ENCODE results near the gene ZNF627. TPM values are rescaled to one million over a fixed set of nuclear protein-coding genes. Genes with fewer than 3 reads are reported as not detected.
"Not testable (repeated sequence)": the region's sequence is repeated elsewhere in the genome, so short reads cannot be mapped to it uniquely, and the experiment has no call there.

ZNF627 gene
- total RNA-seq, 1 donor from 2014 or later, result 17.0 TPM

GRCh38 chr19:11596156-11596555 is 1.1 kb upstream of the ZNF627 start:
- H3K36me3 Mint-ChIP-seq (ENCODE audit: low read depth), result peaks cover 11% of the 10 kb centered on the region
- no peaks in the 10 kb centered on the region for H3K9me3 Mint-ChIP-seq

GRCh38 chr19:11598103-11598483 is 810 bp downstream of the ZNF627 start:
- ATAC-seq (ENCODE audit: low read depth) (no peak), DNase-seq (no peak)
- ChIA-PET POLR2A (interaction anchor here (0.7 to 1.1 kb wide), 14 partner anchors 12 to 1499 kb away, joined by 3 to 11 read pairs (median 4); partner anchors contain the start of genes ELOF1, ZNF441 and ZNF653), CTCF (no interaction called here)
- Mint-ChIP-seq H3K27ac (peak overlapping the region; percentile 78), H3K9me3 (no peaks in the 10 kb centered on the region), H3K36me3 (ENCODE audit: low read depth) (peaks cover 21% of the 10 kb centered on the region), H3K4me1 (peaks cover 53% of the 10 kb centered on the region), H3K27me3 (no peaks in the 10 kb centered on the region), H3K4me3 (peak overlapping the region; percentile 88)
- TF ChIP-seq CTCF (IDR thresholded peaks at IDR 0.05), result no peak
- intact Hi-C loops (cut with micrococcal nuclease), result no loop called here

More at GRCh38 chr19:11596156-11596555, 1.1 kb upstream of the ZNF627 start:
- Mint-ChIP-seq H3K4me1 (peaks cover 39% of the 10 kb centered on the region), H3K27ac (no peak overlapping the region), H3K27me3 (no peaks in the 10 kb centered on the region), H3K4me3 (no peak overlapping the region)
- CTCF ChIA-PET, result interaction anchor here (1.4 kb wide), 1 partner anchor 36 kb away, joined by 3 read pairs; no protein-coding TSS in a partner anchor
- no peak for DNase-seq
- no peak for TF ChIP-seq CTCF (IDR thresholded peaks at IDR 0.05)
- no peak for ATAC-seq (ENCODE audit: low read depth)
- POLR2A ChIA-PET, result interaction anchor here (0.8 to 1.2 kb wide), 4 partner anchors 12 to 37 kb away, joined by 3 to 6 read pairs (median 3); partner anchors contain the start of gene ELOF1
- intact Hi-C loops (cut with micrococcal nuclease), result loop anchor here (2.0 kb wide), 4 partner anchors 67 to 253 kb away; partner anchors contain the start of genes ECSIT, ZNF439 and ZNF823

- Mint-ChIP-seq H3K27me3 (no peaks in the 10 kb centered on the region), H3K9me3 (no peaks in the 10 kb centered on the region), H3K4me3 (peak overlapping the region; percentile 75), H3K36me3 (ENCODE audit: low read depth) (peaks cover 23% of the 10 kb centered on the region), H3K4me1 (peaks cover 53% of the 10 kb centered on the region), H3K27ac (no peak overlapping the region)
- CTCF ChIA-PET, result interaction anchor here (0.7 kb wide), 1 partner anchor 69 kb away, joined by 3 read pairs; no protein-coding TSS in a partner anchor
- TF ChIP-seq CTCF (IDR thresholded peaks at IDR 0.05), result no peak
- ATAC-seq (ENCODE audit: low read depth) (no peak), DNase-seq (no peak)
- POLR2A ChIA-PET, result interaction anchor here (0.6 to 0.9 kb wide), 2 partner anchors 11 to 325 kb away, joined by 3 to 5 read pairs; no protein-coding TSS in a partner anchor
- intact Hi-C loops (cut with micrococcal nuclease), result no loop called here
Observed at GRCh38 chr19:11598746-11599145, 1.5 kb downstream of the ZNF627 start.

GRCh38 chr19:11599704-11600103 is 2.4 kb downstream of the ZNF627 start:
- Mint-ChIP-seq H3K4me1 (peaks cover 53% of the 10 kb centered on the region), H3K36me3 (ENCODE audit: low read depth) (peaks cover 32% of the 10 kb centered on the region), H3K27ac (peak overlapping the region; percentile 12)
- CTCF ChIA-PET; H3K4me3 Mint-ChIP-seq; H3K9me3 Mint-ChIP-seq; DNase-seq; ATAC-seq (ENCODE audit: low read depth); H3K27me3 Mint-ChIP-seq; POLR2A ChIA-PET; intact Hi-C loops (cut with micrococcal nuclease): not testable (repeated sequence)

- intact Hi-C loops (cut with micrococcal nuclease), result no loop called here
- DNase-seq, result no peak
- no peak overlapping the region for H3K4me3 Mint-ChIP-seq
- H3K4me1 Mint-ChIP-seq, result peaks cover 12% of the 10 kb centered on the region
- ChIA-PET CTCF (no interaction called here), POLR2A (no interaction called here)
- no peak for TF ChIP-seq CTCF (IDR thresholded peaks at IDR 0.05)
- ATAC-seq (ENCODE audit: low read depth), result no peak
- no peaks in the 10 kb centered on the region for H3K27me3 Mint-ChIP-seq
- peaks cover 55% of the 10 kb centered on the region for H3K36me3 Mint-ChIP-seq (ENCODE audit: low read depth)
- H3K9me3 Mint-ChIP-seq, result peaks cover 15% of the 10 kb centered on the region
- no peak overlapping the region for H3K27ac Mint-ChIP-seq
Observed at GRCh38 chr19:11606484-11606883, 9.2 kb downstream of the ZNF627 start.

All from activated B cell treated with CpG ODN at 0.5 μM for 24 hours (primary cell).